ENCODE results near the gene KIF19.
"Not testable (repeated sequence)": the region's sequence is repeated elsewhere in the genome, so short reads cannot be mapped to it uniquely, and the experiment has no call there.

DNA sequence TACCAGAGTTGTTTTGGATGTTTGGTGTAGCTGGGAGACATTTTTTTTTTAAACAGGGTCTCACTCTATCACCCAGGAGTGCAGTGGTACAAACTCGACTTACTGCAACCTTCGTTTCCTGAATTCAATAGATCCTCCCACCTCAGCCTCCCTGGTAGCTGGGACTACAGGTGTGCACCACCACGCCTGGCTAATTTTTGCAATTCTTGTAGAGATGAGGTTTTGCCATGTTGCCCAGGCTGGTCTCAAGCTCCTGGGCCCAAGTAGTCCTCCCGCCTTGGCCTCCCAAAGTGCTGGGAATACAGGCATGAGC lies 43.8 kb upstream of the KIF19 start:
- TF ChIP-seq, protein P1, sequence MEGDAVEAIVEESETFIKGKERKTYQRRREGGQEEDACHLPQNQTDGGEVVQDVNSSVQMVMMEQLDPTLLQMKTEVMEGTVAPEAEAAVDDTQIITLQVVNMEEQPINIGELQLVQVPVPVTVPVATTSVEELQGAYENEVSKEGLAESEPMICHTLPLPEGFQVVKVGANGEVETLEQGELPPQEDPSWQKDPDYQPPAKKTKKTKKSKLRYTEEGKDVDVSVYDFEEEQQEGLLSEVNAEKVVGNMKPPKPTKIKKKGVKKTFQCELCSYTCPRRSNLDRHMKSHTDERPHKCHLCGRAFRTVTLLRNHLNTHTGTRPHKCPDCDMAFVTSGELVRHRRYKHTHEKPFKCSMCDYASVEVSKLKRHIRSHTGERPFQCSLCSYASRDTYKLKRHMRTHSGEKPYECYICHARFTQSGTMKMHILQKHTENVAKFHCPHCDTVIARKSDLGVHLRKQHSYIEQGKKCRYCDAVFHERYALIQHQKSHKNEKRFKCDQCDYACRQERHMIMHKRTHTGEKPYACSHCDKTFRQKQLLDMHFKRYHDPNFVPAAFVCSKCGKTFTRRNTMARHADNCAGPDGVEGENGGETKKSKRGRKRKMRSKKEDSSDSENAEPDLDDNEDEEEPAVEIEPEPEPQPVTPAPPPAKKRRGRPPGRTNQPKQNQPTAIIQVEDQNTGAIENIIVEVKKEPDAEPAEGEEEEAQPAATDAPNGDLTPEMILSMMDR (IDR thresholded peaks at IDR 0.05; ENCODE audit: low read depth, low read length) = not testable (repeated sequence)
- not testable (repeated sequence) for TF ChIP-seq EZH2phosphoT487 (IDR thresholded peaks at IDR 0.05; ENCODE audit: low read depth)
